Activated CD4-positive, alpha-beta T cell treated with anti-CD3 and anti-CD28 coated beads, Interleukin-2, amount 10 ng/mL, durations not matched to agents 24 days and 14 days (primary cell): ENCODE data around the gene FRRS1L. TPM values are rescaled to one million over a fixed set of nuclear protein-coding genes. Genes with fewer than 3 reads are reported as not detected.

Experiments used
- DNase-seq: peaks from one replicate; pipeline ENCODE4 v3.0.0; 2022
- H3K27ac Mint-ChIP-seq: one replicate; pipeline ENCODE4 v1.8.0; 2022; ENCODE audit warnings: mild to moderate bottlenecking, mixed read lengths
- H3K27me3 Mint-ChIP-seq: one replicate; pipeline ENCODE4 v1.8.0; 2022; ENCODE audit warnings: mixed read lengths
- H3K36me3 Mint-ChIP-seq: one replicate; pipeline ENCODE4 v1.8.0; 2022; ENCODE audit warnings: low read depth, mild to moderate bottlenecking, mixed read lengths
- H3K4me1 Mint-ChIP-seq: one replicate; pipeline ENCODE4 v1.8.0; 2021; ENCODE audit warnings: mixed read lengths
- H3K4me3 Mint-ChIP-seq: one replicate; pipeline ENCODE4 v1.8.0; 2022; ENCODE audit warnings: mild to moderate bottlenecking, moderate library complexity, mixed read lengths
- H3K9me3 Mint-ChIP-seq: one replicate; pipeline ENCODE4 v1.8.0; 2021; ENCODE audit warnings: mixed read lengths
- intact Hi-C: fragments of 100-400 bp; cut with micrococcal nuclease; formaldehyde crosslinking; loops from one replicate; pipeline ENCODE4 v1.15.1; 2023
- total RNA-seq: library from RNA; stranded (reverse); gene quantifications from 2 replicates; pipeline ENCODE4 v1.2.3, GENCODE V29; 2022

The FRRS1L gene
- total RNA-seq, 1 donor from 2014 or later: not detected

DNA sequence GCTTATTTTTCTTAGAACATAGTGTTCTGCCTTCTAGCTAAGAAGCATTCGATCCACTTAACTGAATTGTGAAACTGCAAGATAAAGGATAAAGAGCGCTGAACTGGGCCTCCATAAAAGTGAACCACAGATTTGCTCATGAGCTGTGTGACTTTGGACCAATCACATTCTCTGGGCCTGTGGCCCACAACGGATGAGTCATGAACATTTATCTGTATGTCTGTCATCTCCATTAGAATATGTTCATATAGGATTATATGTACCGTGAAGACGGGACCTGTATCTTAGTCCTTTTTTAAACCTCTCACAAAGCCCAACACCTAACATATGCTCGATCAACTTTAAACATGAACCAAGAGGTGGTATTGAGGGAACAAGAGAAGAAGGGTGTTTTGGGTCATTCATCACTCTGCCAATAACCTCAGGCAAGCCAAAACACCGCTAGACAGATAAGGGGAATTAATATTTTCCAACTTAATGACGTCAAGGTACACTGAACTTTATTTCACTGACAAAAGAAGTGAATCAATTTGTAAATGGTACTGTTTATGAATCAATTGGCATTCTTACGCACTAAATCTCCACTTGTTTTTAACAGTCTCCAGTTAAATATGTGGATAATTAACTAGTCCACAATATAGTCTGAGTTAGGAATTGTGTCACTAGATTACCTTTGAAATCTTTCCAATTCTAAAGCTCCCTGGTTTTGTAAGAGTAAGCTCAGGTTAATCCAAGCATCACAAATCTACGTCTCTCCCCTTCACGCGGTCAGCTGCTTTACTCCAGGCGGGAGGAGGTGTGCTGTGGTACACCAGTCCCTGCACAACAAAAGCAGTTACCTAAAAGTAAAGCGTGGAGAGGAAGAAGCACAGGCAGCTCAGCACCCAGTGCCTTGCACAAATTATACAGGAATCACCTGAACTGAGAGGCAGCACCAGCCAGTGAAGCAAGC, 48.9 kb downstream of the FRRS1L start:
- Mint-ChIP-seq H3K27me3 (no peaks in the 10 kb centered on the region), H3K4me3 (peak overlapping the region; percentile 90), H3K4me1 (peaks cover 50% of the 10 kb centered on the region), H3K27ac (peak overlapping the region; percentile 94), H3K36me3 (peaks cover 29% of the 10 kb centered on the region), H3K9me3 (peaks cover 3% of the 10 kb centered on the region)
- intact Hi-C loops: loop anchor here (1.0 to 10.0 kb wide), 3 partner anchors 17 to 1137 kb away; partner anchors contain the start of gene TXN
- peak; percentile 81 for DNase-seq

DNA sequence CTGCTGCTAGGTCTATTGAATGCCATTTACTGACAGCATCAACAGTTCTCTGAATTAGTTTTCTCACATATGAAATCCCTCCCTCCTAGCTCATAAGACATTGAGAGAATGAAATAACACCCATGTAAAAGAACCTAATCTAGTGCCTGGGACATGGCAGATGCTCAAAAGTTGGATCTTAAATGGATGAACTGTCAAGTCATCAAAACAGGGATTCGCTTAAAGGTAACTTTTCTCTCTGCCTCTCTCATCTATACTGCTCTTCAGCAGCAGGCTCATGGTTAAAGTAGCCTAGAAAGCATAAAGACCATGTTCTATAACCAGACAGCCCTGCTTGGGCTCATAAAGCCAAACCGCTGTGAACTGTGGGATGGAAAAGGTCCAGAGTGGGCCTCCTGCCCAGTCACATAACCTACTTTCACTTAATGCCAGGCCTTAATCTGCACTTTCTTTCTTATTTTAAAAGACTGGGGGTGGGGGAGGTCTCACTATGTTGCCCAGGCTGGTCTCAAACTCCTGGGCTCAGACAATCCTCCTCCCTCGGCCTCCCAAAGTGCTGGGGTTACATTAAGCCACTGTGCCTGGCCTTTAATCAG, 51.0 kb downstream of the FRRS1L start:
- H3K36me3 Mint-ChIP-seq: peaks cover 32% of the 10 kb centered on the region
- H3K27me3 Mint-ChIP-seq: no peaks in the 10 kb centered on the region
- H3K4me1 Mint-ChIP-seq: peaks cover 55% of the 10 kb centered on the region
- no peak overlapping the region for H3K27ac Mint-ChIP-seq
- DNase-seq: no peak
- peaks cover 3% of the 10 kb centered on the region for H3K9me3 Mint-ChIP-seq
- intact Hi-C loops: loop anchor here (10.0 kb wide), 2 partner anchors 799 to 1139 kb away; partner anchors contain the start of gene TXN
- peak overlapping the region; percentile 17 for H3K4me3 Mint-ChIP-seq

DNA sequence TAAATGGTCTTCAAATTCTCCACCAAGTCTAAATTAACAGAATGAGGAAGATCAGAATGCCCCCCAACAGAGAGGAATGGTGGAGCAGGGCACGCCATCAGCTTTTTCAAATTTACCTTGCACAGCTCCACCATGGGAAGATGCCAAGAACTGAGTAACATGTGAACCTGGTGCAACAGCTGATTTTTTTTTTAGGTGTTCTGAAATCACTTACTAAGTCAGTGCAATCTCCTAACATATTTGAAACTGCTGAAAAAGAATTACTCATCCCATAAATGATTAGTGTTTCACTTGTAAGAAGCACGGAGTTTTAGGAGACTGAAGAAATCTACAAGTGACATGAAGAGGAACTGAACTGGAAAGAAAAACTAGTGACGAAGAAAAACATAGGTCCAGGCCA, 52.4 kb downstream of the FRRS1L start:
- Mint-ChIP-seq H3K9me3 (peaks cover 3% of the 10 kb centered on the region), H3K36me3 (peaks cover 32% of the 10 kb centered on the region), H3K4me3 (peak overlapping the region; percentile 36), H3K27me3 (no peaks in the 10 kb centered on the region), H3K4me1 (peaks cover 63% of the 10 kb centered on the region), H3K27ac (peak overlapping the region; percentile 10)
- intact Hi-C loops: loop anchor here (5.0 to 10.0 kb wide), 4 partner anchors 208 to 1140 kb away; partner anchors contain the start of genes EPB41L4B and TXN
- no peak for DNase-seq

DNA sequence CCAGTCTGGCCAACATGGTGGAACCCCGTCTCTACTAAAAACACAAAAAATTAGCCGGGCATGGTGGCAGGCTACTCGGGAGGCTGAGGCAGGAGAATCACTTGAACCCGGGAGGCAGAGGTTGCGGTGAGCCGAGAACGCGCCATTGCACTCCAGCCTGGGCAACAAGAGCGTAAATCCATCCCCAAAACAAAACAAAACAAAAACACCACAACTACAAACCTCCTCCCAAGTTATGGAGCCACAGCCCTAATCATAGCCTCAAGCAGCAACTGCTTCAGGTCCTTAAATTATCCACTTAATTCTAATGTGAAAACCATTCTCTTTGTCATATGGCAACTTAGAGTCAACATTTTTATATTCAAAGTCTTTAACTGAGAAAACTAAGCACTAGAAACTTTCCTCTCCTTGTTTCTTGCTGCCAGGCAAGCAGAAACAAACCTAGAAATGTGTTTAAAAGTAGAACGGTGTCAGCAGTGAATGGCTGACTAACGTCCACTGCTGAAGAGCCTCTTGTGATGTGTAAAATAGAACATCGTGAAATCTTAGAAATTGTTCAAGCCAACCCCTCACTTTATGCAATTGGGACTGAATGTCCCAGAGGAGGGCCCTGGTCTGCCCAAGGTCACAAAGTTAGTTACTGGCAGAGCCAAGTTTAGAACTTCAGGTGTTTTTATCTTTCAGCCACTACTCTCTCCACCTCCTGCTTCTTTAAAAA, 53.0 kb downstream of the FRRS1L start:
- Mint-ChIP-seq H3K36me3 (peaks cover 32% of the 10 kb centered on the region), H3K4me3 (peak overlapping the region; percentile 36), H3K9me3 (peaks cover 3% of the 10 kb centered on the region), H3K4me1 (peaks cover 66% of the 10 kb centered on the region), H3K27ac (peak overlapping the region; percentile 10), H3K27me3 (no peaks in the 10 kb centered on the region)
- DNase-seq: no peak
- intact Hi-C loops: loop anchor here (5.0 to 10.0 kb wide), 4 partner anchors 208 to 1141 kb away; partner anchors contain the start of genes EPB41L4B and TXN

DNA sequence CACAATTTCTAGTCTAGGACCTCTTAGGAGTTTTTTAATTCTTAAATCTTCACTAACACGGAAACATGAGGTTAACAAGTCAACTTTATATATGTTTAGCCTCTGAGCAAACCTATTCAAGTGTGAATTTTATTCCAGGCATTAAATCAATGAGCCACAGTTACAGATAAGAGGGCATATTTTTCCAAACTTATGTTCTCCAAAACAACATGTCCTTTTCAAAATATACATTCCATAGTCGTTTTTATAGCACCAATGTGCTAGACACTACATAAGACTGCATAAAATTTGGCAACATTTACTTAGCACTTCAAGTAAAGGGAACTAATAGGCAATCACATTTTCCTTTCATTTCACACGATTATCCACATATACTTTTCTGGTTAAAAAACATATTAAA, 53.8 kb downstream of the FRRS1L start:
- Mint-ChIP-seq H3K4me3 (no peak overlapping the region), H3K4me1 (peaks cover 62% of the 10 kb centered on the region), H3K36me3 (peaks cover 30% of the 10 kb centered on the region), H3K9me3 (peaks cover 3% of the 10 kb centered on the region), H3K27me3 (no peaks in the 10 kb centered on the region), H3K27ac (no peak overlapping the region)
- no peak for DNase-seq
- intact Hi-C loops: loop anchor here (5.0 to 10.0 kb wide), 4 partner anchors 209 to 1142 kb away; partner anchors contain the start of genes EPB41L4B and TXN

DNA sequence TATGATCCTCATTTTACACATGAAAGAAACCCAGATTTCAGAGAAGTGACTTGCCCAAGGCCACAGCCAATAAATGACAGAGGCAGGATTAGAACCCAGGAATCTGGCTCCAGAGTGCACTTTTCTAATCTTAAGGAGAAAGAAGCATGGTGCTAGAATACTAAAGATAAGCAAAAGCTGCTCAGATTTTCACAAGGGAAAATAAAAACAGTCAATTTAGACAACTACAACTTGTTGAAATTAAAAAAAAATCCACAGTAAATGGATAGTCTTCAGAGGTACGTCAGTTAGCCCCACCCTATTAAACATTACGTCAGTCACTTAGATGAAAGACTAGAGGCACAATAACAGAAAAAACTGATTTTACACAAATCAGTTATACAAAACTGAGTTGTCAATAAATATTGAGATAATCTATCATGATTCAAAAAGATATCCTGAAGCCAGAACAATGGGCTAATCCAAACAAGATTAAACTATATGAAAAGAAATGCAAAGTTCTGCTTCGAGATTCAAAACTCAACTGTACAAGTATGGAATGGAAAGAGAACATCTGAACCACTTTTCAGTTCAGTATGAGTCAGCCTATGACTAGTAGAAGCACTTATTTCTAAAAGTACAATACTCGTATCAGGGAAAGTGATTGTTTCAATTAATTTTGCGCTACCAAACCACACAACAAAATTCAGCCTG, 56.6 kb downstream of the FRRS1L start:
- DNase-seq: no peak
- Mint-ChIP-seq H3K4me1 (peaks cover 54% of the 10 kb centered on the region), H3K27me3 (no peaks in the 10 kb centered on the region), H3K36me3 (peaks cover 22% of the 10 kb centered on the region), H3K4me3 (peak overlapping the region; percentile 66), H3K27ac (peak overlapping the region; percentile 87), H3K9me3 (no peaks in the 10 kb centered on the region)
- intact Hi-C loops: loop anchor here (1.0 to 10.0 kb wide), 8 partner anchors 9 to 1144 kb away; partner anchors contain the start of genes EPB41L4B and TXN

DNA sequence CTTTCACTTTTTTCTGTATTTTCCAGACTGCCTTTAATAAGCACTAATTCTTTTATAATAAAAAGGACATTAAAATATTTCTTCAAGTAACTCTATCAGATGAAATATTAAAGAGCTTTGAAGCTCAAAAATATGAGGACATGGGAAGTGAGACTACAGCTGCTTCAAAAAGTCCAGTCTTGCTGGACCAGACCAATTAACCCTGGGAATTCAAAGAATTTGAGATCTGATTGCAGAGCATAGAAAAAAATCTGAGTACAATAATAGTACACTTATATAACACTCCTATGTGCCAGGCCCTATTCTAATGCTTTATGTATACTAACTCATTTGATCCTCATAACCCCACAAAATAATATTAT, 57.1 kb downstream of the FRRS1L start:
- Mint-ChIP-seq H3K27ac (peak overlapping the region; percentile 24), H3K9me3 (no peaks in the 10 kb centered on the region), H3K36me3 (peaks cover 27% of the 10 kb centered on the region), H3K27me3 (no peaks in the 10 kb centered on the region), H3K4me3 (no peak overlapping the region), H3K4me1 (peaks cover 52% of the 10 kb centered on the region)
- intact Hi-C loops: loop anchor here (1.0 to 10.0 kb wide), 9 partner anchors 9 to 1145 kb away; partner anchors contain the start of genes EPB41L4B and TXN
- no peak for DNase-seq

DNA sequence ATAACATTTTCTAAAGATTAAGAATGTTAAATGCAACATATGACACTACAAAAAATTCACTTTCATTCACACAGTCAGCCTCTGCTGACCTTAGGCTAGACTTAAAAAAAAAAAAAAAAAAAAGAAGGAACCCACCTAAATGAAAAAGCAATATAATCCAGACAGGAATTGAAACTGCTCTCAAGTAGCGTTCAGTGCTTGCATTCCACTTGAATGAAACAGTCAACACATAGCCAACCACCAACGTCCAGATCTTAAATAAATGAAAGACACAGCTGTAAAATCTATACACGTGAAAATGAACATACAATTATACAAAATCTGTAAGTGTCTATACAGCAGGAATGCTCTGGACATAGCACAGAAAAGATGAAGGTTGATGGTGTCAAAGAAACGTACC, 58.7 kb downstream of the FRRS1L start:
- Mint-ChIP-seq H3K4me1 (peaks cover 41% of the 10 kb centered on the region), H3K27ac (no peak overlapping the region), H3K9me3 (peaks cover 4% of the 10 kb centered on the region), H3K4me3 (no peak overlapping the region), H3K27me3 (no peaks in the 10 kb centered on the region), H3K36me3 (peaks cover 32% of the 10 kb centered on the region)
- intact Hi-C loops: loop anchor here (10.0 kb wide), 1 partner anchor 1046 kb away; no protein-coding TSS in a partner anchor
- no peak for DNase-seq

DNA sequence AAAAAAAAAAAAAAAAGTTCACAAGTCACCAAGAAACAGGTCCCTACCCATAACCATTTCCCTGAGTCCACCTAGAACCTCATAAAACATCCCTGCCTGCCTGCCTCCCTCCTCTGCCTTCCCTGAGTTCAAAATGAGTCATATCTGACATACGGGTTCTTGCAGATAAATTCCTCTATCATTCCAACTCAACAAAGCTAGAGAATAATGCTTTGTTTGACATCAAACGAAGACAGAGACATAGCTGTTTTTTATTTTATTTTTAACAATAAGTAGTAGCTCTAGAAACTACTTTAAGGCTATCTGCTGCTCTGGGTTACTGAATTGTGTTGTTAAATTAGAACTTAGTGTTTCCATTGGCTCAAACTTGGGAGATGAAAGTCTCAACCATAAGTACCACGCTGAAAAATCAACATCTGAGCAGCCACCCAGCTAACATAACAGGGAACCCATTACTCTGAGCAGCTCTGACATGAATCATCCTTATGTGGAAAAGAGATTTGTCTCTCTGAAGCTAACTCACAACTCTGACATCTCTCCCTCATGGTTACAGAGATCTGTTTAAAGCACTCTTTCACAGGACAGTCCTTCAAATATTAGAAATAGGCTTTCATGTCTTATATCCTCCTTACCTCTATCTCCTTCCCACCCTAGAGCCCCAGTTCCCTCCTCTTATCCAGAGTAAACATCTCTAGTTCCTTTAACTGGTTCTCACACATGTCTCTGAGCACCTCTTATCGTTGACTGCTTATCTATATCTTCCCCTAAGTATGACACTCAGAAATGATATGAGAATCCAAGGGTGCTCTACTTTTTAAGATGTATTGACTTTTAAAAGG, 59.4 kb downstream of the FRRS1L start:
- Mint-ChIP-seq H3K4me3 (peak overlapping the region; percentile 14), H3K27ac (peak overlapping the region; percentile 88), H3K4me1 (peaks cover 45% of the 10 kb centered on the region), H3K36me3 (peaks cover 39% of the 10 kb centered on the region), H3K9me3 (peaks cover 10% of the 10 kb centered on the region), H3K27me3 (no peaks in the 10 kb centered on the region)
- intact Hi-C loops: loop anchor here (10.0 kb wide), 1 partner anchor 1047 kb away; no protein-coding TSS in a partner anchor
- no peak for DNase-seq

DNA sequence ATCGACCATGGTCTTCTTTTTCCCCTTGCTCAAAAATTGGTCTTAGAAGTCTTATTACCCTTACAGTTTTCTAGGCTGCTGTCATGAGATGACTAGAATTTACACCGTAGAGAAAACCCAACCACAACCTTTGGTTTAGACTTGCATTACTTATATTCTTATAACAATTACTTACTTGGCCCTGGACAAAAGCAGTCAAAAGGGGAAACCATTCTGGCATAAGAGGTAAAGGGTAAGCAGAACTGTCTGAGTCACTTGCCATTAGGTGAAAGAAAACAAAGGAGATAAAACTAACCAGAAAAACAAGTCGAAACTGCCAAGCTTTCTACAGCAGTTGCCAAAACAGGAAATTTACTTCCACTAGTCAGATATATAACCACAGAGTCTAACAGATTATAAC, 65.2 kb downstream of the FRRS1L start:
- Mint-ChIP-seq H3K4me3 (peak overlapping the region; percentile 69), H3K4me1 (peaks cover 53% of the 10 kb centered on the region), H3K27ac (peak overlapping the region; percentile 89), H3K36me3 (peaks cover 58% of the 10 kb centered on the region), H3K9me3 (peaks cover 13% of the 10 kb centered on the region), H3K27me3 (no peaks in the 10 kb centered on the region)
- DNase-seq: peak; percentile 75
- intact Hi-C loops: loop anchor here (1.0 to 10.0 kb wide), 10 partner anchors 8 to 1053 kb away; partner anchors contain the start of genes ABITRAM and ELP1

DNA sequence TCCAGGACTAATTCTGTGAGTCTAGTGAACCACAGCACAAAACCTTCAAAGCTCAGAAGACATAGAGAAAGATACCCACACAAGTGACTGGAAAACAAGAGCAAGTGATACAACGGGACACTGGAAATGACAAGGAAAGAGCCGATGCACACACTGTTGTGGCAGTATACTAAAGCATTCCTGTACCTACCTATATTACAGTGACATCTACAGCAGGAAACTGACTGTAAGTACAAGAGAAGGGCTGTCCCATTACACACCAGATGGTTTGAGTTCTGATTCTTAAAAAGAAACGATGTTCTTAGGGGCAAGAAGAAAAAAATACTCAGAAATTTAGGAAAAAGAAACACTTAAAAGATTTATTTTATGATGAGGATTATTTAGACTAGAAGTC, 65.8 kb downstream of the FRRS1L start:
- peak overlapping the region; percentile 69 for H3K4me3 Mint-ChIP-seq
- peaks cover 13% of the 10 kb centered on the region for H3K9me3 Mint-ChIP-seq
- DNase-seq: peak; percentile 63
- peaks cover 54% of the 10 kb centered on the region for H3K4me1 Mint-ChIP-seq
- H3K27me3 Mint-ChIP-seq: no peaks in the 10 kb centered on the region
- H3K36me3 Mint-ChIP-seq: peaks cover 59% of the 10 kb centered on the region
- peak overlapping the region; percentile 89 for H3K27ac Mint-ChIP-seq
- intact Hi-C loops: loop anchor here (1.0 to 10.0 kb wide), 10 partner anchors 9 to 1054 kb away; partner anchors contain the start of genes ABITRAM and ELP1
